Activated naive CD8-positive, alpha-beta T cell treated with anti-CD3 and anti-CD28 coated beads for 36 hours (primary cell): ENCODE data around the gene WDR5B. TPM values are rescaled to one million over a fixed set of nuclear protein-coding genes. Genes with fewer than 3 reads are reported as not detected.
"Not testable (repeated sequence)": the region's sequence is repeated elsewhere in the genome, so short reads cannot be mapped to it uniquely, and the experiment has no call there.

Experiments
- DNase-seq: peaks from one replicate; pipeline ENCODE4 v3.0.0; 2021
- H3K27ac Mint-ChIP-seq: one replicate; pipeline ENCODE4 v1.8.0; 2022; ENCODE audit warnings: mild to moderate bottlenecking, moderate library complexity, mixed read lengths
- H3K27me3 Mint-ChIP-seq: one replicate; pipeline ENCODE4 v1.8.0; 2022; ENCODE audit warnings: mild to moderate bottlenecking, mixed read lengths
- H3K36me3 Mint-ChIP-seq: one replicate; pipeline ENCODE4 v1.8.0; 2021; ENCODE audit warnings: mild to moderate bottlenecking, mixed read lengths
- H3K4me1 Mint-ChIP-seq: one replicate; pipeline ENCODE4 v1.8.0; 2021; ENCODE audit warnings: mixed read lengths
- H3K4me3 Mint-ChIP-seq: one replicate; pipeline ENCODE4 v1.8.0; 2022; ENCODE audit warnings: mild to moderate bottlenecking, moderate library complexity, mixed read lengths
- H3K9me3 Mint-ChIP-seq: one replicate; pipeline ENCODE4 v1.8.0; 2022; ENCODE audit warnings: mixed read lengths
- total RNA-seq, 2 experiments: library from RNA; stranded (reverse); gene quantifications; one replicate each; pipeline ENCODE4 v1.2.3, GENCODE V29; 2021

Gene WDR5B
- total RNA-seq, 2 experiments from 2014 or later = 2.4 to 2.5 TPM

DNA sequence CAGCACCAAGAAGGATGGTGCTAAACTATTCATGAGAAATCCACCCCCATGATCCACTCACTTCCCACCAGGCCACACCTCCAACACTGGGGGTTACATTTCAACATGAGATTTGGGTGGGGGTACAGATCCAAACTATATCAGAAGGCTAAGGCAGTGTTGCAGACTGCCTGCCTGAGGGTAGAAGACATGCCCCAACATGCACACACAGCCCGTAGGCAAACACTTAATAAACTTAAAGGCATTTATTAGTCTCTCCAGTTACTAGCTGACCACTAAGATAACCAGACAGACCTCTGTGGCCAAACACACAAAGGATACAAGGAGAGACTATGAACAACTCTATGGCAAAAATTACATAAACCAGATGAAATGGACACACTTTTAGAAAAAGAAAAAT is 21.7 kb downstream of the WDR5B start:
- DNase-seq = no peak
- H3K36me3 Mint-ChIP-seq = peaks cover 20% of the 10 kb centered on the region
- H3K9me3 Mint-ChIP-seq = no peaks in the 10 kb centered on the region
- no peak overlapping the region for H3K4me3 Mint-ChIP-seq
- no peaks in the 10 kb centered on the region for H3K27me3 Mint-ChIP-seq
- peaks cover 46% of the 10 kb centered on the region for H3K4me1 Mint-ChIP-seq
- no peak overlapping the region for H3K27ac Mint-ChIP-seq

DNA sequence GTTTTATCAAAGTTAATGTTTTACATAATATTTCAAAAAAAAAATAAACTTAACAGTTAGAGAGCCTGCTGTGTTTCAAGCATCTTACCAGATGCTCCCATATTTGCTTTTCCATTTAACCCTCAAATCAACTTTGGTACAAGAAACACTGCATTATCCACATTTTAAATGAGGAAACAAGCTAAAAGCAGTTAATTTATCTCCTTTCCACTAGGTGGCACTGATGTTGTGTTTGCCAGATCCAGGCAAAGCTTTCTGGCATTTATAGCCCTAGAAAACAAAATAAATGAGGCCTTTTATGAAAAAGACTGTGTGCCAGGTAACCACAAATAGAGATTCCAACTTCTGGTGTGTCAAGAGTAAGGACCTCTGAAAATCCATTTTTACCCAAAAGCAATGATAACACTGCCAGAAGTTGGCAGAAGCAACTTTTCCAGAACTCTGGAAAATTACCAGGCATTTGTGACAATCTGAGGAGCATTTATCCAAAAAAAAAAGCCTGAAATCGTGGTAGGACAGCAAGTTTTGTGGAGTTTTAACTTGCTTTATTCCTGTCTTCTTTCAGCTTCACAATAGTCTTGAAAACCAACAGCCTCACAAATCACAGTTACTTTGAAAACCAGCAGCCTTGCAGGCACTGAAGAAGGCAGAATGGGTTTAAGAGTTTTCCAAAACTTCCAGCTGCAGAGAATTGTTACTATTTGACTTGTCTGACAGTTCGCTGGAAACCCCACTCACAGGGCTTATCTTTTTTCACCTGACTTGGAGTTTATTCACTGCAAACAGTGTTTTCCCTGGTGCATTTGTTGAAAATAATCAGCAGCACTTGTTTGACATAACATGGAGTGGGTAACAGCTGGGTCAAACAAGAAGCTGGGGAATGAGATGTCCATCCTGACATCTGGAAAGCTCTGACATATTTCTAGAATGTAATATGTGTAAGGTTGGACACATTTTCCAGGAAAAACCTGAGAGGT is 22.7 kb downstream of the WDR5B start:
- peaks cover 49% of the 10 kb centered on the region for H3K4me1 Mint-ChIP-seq
- no peak overlapping the region for H3K4me3 Mint-ChIP-seq
- H3K9me3 Mint-ChIP-seq = no peaks in the 10 kb centered on the region
- no peak for DNase-seq
- no peaks in the 10 kb centered on the region for H3K27me3 Mint-ChIP-seq
- peaks cover 21% of the 10 kb centered on the region for H3K36me3 Mint-ChIP-seq
- no peak overlapping the region for H3K27ac Mint-ChIP-seq

DNA sequence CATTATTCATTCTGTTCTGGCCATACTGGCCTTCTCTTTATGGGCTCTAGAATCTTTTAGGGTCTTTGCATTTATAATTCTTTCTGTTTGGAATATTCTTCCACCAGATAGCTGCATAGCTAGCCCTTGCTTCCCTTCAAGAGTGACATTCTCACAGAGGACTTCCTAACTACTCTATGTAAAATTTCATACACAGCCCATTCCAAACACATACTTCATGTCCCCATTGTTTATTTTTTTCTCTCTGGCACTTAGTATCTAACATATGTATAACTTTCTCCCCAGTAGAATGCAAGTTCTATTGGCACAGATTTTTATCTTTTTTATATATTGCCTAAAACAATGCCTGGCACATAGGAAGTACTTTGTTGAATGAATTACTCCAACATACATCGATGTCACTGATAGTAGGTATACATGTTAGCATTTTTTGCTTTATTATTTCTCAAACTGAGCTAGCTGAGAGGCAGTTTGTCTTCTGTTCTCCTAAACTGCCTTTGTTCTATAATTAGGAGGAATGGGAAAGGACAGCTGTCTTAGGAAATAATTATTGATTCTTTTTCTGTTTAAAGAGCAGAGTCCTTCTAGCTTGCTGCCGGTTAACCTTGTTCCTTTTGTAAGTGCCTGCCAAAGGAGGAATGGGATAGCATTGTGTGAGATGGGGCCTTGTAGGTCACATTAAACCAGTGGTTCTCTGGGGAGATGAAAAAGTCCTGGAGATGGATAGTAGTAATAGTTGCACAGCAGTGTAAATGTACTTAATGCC is 24.0 kb downstream of the WDR5B start:
- Mint-ChIP-seq H3K4me1 (peaks cover 52% of the 10 kb centered on the region), H3K27ac (no peak overlapping the region), H3K36me3 (peaks cover 25% of the 10 kb centered on the region), H3K27me3 (no peaks in the 10 kb centered on the region), H3K9me3 (no peaks in the 10 kb centered on the region), H3K4me3 (no peak overlapping the region)
- DNase-seq = no peak

DNA sequence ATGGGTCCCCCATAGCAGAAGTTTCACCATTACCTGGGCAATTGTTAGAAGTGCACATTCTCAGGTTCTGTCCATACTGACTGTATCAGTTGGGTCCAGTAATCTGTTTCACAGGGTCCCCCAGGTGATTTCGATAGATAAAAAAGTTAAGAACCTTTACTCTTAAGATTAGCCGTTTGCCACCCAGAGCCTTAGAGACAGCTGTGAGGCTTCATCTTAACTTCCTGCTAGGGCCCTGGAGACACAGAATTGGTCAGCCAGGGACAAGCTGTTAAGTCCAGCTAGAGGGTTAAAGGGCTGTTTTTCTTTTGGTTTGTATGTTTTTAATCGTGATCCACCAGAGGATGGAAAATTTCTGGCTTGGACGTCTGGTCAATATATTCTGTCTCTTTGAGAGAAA is 25.2 kb downstream of the WDR5B start:
- no peak overlapping the region for H3K4me3 Mint-ChIP-seq
- no peak overlapping the region for H3K27ac Mint-ChIP-seq
- no peaks in the 10 kb centered on the region for H3K9me3 Mint-ChIP-seq
- peaks cover 49% of the 10 kb centered on the region for H3K4me1 Mint-ChIP-seq
- DNase-seq = no peak
- no peaks in the 10 kb centered on the region for H3K27me3 Mint-ChIP-seq
- peaks cover 33% of the 10 kb centered on the region for H3K36me3 Mint-ChIP-seq

DNA sequence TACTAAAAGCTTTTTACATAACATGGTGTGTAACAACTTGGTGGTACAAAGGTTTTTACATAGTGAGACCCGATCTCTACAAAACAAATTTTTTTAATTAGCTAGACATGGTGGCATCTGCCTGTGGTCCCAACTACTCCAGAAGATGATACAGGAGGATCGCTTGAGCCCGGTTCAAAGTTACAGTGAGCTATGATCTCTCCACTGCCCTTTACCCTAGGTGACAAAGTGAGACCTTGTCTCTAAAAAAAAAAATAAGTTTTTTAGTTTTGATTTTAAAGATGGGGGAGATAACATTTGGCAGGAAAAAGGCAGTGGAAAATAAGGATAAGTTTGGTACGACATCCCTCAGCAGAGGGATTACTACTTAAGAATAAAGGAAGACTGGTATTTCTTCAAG is 26.0 kb downstream of the WDR5B start:
- no peak for DNase-seq
- Mint-ChIP-seq H3K4me3 (no peak overlapping the region), H3K36me3 (peaks cover 36% of the 10 kb centered on the region), H3K27ac (no peak overlapping the region), H3K4me1 (peaks cover 42% of the 10 kb centered on the region), H3K9me3 (no peaks in the 10 kb centered on the region), H3K27me3 (no peaks in the 10 kb centered on the region)

DNA sequence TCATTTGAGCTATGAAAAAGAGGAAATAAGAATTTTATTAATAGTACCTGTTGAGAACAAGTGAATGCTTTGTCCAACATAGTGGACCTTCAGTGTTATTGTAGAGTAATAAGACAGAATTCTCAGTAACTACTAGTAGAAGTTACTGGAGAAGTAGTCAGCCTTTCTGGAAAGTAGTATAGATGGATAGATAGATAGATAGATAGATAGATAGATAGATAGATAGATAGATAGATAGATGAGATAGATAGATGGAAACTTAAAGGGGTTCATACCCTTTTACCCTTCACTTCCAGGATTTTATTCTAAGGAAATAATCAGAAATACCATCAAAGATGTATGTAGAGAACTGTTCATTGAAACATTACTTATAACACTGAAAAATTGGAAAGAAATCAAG is 26.7 kb downstream of the WDR5B start:
- Mint-ChIP-seq H3K36me3 (peaks cover 37% of the 10 kb centered on the region), H3K27ac (no peak overlapping the region), H3K4me3 (no peak overlapping the region), H3K9me3 (no peaks in the 10 kb centered on the region), H3K27me3 (no peaks in the 10 kb centered on the region), H3K4me1 (peaks cover 40% of the 10 kb centered on the region)
- DNase-seq = no peak

DNA sequence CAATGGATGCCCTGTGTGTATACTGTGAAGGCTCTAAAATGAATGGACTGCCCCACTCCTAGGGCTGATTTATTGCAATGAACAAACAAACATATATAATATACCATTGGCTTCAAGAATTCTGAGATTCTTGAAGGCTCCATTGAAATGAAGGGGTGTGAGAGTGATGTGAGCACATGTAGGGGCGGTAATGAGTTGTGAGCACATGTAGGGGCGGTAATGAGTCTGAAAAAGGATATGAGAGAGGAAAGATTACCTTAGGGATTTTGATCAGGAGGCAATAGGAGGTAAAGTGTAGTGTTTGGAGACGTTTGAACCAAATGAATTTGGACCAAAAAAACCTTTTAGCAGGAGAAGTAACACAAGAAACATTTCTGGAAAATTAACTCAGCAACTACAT is 28.2 kb downstream of the WDR5B start:
- DNase-seq = no peak
- H3K4me1 Mint-ChIP-seq = peaks cover 38% of the 10 kb centered on the region
- peak overlapping the region; percentile 1 for H3K4me3 Mint-ChIP-seq
- H3K27me3 Mint-ChIP-seq = no peaks in the 10 kb centered on the region
- H3K36me3 Mint-ChIP-seq = peaks cover 38% of the 10 kb centered on the region
- no peaks in the 10 kb centered on the region for H3K9me3 Mint-ChIP-seq
- peak overlapping the region; percentile 18 for H3K27ac Mint-ChIP-seq

DNA sequence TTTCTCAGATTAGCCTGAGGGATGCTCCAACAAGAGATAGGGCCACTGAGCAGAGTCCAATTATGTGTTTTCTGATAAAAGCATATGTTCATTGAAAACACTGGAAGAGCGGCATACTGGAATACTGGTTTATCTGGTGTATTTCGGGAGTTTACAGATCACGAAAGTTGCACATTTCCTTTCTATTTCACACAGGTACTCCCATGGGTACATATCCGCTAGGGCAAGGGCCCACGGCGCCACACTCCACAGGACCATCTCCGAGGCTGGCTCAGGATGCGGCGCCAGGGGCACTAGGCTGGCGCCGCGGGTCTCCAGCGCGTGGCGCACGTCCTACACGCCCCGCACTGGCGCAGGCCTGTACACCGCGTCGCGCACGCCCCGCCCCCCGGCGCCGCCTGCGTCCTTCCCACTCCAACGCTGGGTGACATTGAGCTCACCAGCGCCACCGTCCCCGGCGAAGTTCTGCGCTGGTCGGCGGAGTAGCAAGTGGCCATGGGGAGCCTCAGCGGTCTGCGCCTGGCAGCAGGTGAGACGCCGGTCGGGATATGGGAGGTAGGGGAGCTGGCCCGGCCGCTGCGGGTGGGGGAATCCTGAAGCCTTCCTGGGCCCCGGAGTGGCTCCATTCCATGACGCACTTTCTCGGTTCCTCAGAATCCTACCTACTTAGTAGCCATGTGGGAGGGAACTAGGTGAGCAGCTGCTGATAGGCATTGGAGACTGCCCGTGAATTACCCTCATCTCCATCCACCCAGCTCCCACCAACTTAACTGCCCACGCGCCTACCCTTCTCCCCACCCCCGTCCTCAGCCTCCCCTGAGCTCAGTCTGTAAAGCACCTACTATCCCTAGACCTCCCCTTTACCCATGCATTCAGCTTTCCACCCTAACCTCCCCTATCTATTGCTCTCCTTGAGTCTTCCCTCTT is 31.8 kb downstream of the WDR5B start, which contains the start of gene FAM162A:
FAM162A (plus strand) TSS at position 412 of the 927 bp plus-strand sequence; CDS start at position 496, 84 bp downstream.
- peak within 1 kb of the TSS; percentile 96 for H3K4me3 Mint-ChIP-seq
- peaks cover 53% of the 10 kb centered on the region for H3K4me1 Mint-ChIP-seq
- H3K27ac Mint-ChIP-seq = peak within 1 kb of the TSS; percentile 97
- peak; percentile 96 for DNase-seq
- H3K36me3 Mint-ChIP-seq = peaks cover 53% of the 10 kb centered on the region
- no peaks in the 10 kb centered on the region for H3K9me3 Mint-ChIP-seq
- H3K27me3 Mint-ChIP-seq = no peaks in the 10 kb centered on the region

DNA sequence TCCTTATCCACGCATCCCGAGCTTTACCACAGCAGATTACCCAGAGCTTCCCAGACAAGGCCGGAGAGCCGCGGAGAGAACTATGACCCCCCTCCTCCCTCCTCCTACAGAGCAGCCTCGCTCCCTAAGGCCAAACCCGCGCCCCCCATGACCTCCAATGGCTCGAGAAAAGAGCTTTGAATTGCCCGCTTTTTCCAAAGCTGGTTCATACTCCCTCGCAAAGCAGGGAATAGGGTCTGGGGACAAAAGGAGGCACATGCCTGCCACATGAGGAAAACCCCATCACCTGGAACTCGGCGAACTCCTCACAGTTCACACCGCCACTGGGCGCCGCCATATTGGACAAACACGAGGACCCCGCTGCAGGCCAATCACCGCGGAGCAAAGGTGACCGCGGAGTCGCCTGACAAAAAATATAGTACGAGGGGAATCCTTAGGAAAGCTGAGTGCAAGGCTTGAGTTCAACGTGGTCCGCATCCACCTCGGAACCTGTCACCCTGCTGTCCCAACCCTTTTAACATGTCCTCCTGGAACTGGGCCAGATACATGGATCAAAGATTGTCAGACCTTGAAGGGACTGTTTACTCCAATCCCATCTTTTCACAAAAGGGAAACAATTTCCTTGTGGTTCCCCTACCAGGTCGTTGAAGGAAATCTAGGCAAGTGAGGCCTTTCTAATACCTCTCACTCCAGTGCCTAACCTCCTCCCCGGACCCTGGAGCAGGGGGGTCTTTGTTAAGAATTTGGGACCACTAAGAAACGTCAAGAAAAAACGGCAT is 32.8 kb downstream of the WDR5B start, which contains the start of gene MIX23:
MIX23 (minus strand) TSS at position 344 of the 779 bp plus-strand sequence; CDS start at position 337, 7 bp downstream.
- no peaks in the 10 kb centered on the region for H3K9me3 Mint-ChIP-seq

DNA sequence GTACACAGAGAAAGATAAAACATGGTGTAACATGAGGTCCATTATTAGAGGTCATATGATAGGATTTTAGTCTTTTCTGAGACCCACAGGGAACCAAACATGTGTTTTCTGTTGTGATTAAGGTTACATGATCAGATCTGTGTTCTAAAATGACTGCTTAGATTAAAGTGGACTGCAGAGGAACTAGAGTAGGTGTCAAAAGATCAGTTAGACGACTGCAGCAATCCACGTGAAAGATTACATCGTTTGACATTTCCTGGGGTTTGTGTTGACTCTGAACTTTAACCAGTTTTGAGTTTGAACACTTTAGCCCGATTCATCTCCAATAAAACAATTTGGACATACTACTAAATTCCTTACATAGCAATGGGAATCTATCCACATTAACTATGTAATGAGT is 37.9 kb downstream of the WDR5B start:
- no peak for DNase-seq
- Mint-ChIP-seq H3K4me3 (no peak overlapping the region), H3K27me3 (no peaks in the 10 kb centered on the region), H3K27ac (peak overlapping the region; percentile 88), H3K9me3 (no peaks in the 10 kb centered on the region), H3K4me1 (peaks cover 40% of the 10 kb centered on the region), H3K36me3 (peaks cover 47% of the 10 kb centered on the region)

More for the DNA sequence above, 32.8 kb downstream of the WDR5B start, which contains the start of gene MIX23:
- peaks cover 52% of the 10 kb centered on the region for H3K36me3 Mint-ChIP-seq
- peak; percentile 87 for DNase-seq
- no peaks in the 10 kb centered on the region for H3K27me3 Mint-ChIP-seq
- peak within 1 kb of the TSS; percentile 97 for H3K27ac Mint-ChIP-seq
- peak within 1 kb of the TSS; percentile 96 for H3K4me3 Mint-ChIP-seq
- peaks cover 53% of the 10 kb centered on the region for H3K4me1 Mint-ChIP-seq

DNA sequence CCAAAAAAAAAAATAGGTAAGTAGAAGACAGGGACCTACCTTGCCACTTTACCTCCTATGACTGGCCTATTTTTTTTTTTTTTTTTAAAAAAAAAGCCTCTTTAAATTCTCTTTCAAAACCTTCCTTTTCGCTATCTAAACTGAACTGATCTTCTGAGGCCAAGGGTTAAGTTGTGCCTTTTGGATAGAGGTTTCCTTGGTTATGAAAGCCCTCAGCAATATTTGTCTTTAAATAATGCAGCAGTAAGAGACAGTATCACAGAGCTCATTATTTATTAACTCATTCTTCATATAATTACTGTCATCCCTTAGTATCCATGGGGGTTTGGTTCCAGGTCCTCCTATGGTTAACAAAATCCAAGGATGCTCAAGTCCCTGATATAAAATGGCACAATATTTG is 41.8 kb downstream of the WDR5B start:
- H3K27me3 Mint-ChIP-seq = no peaks in the 10 kb centered on the region
- H3K9me3 Mint-ChIP-seq = no peaks in the 10 kb centered on the region
- H3K27ac Mint-ChIP-seq = no peak overlapping the region
- no peak for DNase-seq
- H3K36me3 Mint-ChIP-seq = peaks cover 35% of the 10 kb centered on the region
- no peak overlapping the region for H3K4me3 Mint-ChIP-seq
- peaks cover 18% of the 10 kb centered on the region for H3K4me1 Mint-ChIP-seq

DNA sequence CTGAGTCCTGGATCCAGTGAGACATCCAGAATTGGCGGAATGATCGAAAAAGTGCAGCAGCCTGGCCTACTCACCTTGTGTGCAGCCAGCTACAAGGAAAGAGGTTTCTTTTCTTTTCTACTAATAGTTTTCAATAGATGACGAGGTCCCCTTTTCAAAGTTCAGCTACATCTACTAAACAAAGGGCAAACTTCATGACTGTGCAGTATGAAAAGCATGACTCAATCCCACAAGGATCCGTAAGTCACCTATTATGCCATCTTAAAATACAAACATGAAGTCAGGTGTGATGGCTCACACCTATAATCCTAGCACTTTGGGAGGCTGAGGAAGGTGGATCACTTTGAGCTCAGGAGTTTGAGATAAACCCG is 49.5 kb downstream of the WDR5B start:
- Mint-ChIP-seq H3K27me3 (no peaks in the 10 kb centered on the region), H3K36me3 (peaks cover 11% of the 10 kb centered on the region), H3K27ac (no peak overlapping the region), H3K4me1 (peaks cover 7% of the 10 kb centered on the region), H3K4me3 (no peak overlapping the region), H3K9me3 (no peaks in the 10 kb centered on the region)
- DNase-seq = no peak

DNA sequence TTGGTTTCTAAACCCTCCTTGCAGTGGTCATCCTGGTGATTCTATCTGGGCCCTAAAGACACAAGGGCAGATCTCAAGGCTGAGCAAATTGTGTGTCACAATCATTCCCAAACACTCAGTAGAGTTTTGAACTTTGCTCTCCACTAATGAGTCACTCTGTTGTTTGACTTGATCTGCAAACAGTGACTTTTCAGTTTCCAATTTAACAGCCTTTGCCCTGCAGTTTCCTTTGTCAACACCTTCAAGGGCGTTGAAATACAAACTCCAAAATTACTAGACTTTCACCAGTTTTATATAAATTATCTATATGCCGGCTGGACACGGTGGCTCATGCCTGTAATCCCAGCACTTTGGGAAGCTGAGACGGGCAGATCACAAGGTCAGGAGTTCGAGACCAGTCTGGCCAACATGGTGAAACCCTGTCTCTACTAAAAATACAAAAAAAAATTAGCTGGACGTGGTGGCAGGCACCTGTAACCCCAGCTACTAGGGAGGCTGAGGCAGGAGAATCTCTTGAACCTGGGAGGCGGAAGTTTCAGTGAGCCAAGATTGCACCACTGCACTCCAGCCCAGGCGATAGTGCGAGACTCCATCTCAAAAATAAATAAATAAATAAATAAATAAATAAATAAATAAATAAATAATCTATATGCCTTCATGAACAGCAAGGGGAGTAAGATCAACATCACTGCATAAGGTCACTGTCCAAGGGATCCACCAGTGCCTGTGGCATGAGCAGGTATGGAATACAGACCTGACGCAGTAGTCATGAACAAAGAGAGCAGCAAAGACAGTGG is 50.1 kb downstream of the WDR5B start:
- H3K27me3 Mint-ChIP-seq, DNase-seq, H3K9me3 Mint-ChIP-seq, H3K4me3 Mint-ChIP-seq, H3K4me1 Mint-ChIP-seq: not testable (repeated sequence)
- Mint-ChIP-seq H3K27ac (peak overlapping the region; percentile 71), H3K36me3 (peaks cover 10% of the 10 kb centered on the region)
